WTC11 (cell line): ENCODE results near the gene C1QTNF12.

Experiments
- SMAD4 ChIP-seq: sonication (generic); formaldehyde crosslinking; IDR thresholded peaks from 2 replicates; pipeline ENCODE4 v1.8.0; 2022; ENCODE audit warnings: mild to moderate bottlenecking, missing genetic modification reagents
- ZNF396 ChIP-seq: fragments of 250-450 bp; sonication (Bioruptor Pico); IDR thresholded peaks from 2 replicates; pipeline ENCODE4 v1.8.0; 2021; ENCODE audit warnings: mild to moderate bottlenecking, moderate library complexity, borderline replicate concordance
- TF ChIP-seq, protein P1 (sequence below): sonication (generic); formaldehyde crosslinking; IDR thresholded peaks from 2 replicates; pipeline ENCODE4 v1.8.0; 2022; ENCODE audit warnings: missing genetic modification reagents
- TF ChIP-seq, protein P2 (sequence below): fragments of 200-600 bp; IDR thresholded peaks from 2 replicates; pipeline ENCODE4 v1.8.0; 2022; ENCODE audit warnings: antibody characterized with exemption

DNA sequence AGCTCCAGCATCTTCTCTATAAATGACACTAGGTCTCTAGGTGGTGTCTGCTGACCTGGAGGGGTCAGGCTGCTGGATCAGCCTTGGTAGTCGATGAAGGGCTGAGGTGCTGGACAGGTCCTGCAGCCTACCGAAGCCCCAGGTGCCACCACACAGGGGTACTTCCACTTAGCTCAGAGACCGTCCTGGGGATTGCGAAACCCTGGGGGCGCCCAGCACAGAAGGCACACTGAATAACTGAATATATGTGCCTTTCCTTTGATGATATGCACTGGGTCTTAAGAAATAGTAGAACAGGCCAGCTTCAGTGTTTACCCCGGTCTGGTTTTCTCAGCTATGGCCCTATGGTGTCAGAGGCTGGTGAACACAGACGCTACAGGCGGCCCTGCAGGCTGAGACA is 16.2 kb upstream of the C1QTNF12 start:
- TF ChIP-seq ZNF396 (CRISPR knock-in tag) (no peak), SMAD4 (CRISPR knock-in tag) (no peak)
- TF ChIP-seq, protein P1, sequence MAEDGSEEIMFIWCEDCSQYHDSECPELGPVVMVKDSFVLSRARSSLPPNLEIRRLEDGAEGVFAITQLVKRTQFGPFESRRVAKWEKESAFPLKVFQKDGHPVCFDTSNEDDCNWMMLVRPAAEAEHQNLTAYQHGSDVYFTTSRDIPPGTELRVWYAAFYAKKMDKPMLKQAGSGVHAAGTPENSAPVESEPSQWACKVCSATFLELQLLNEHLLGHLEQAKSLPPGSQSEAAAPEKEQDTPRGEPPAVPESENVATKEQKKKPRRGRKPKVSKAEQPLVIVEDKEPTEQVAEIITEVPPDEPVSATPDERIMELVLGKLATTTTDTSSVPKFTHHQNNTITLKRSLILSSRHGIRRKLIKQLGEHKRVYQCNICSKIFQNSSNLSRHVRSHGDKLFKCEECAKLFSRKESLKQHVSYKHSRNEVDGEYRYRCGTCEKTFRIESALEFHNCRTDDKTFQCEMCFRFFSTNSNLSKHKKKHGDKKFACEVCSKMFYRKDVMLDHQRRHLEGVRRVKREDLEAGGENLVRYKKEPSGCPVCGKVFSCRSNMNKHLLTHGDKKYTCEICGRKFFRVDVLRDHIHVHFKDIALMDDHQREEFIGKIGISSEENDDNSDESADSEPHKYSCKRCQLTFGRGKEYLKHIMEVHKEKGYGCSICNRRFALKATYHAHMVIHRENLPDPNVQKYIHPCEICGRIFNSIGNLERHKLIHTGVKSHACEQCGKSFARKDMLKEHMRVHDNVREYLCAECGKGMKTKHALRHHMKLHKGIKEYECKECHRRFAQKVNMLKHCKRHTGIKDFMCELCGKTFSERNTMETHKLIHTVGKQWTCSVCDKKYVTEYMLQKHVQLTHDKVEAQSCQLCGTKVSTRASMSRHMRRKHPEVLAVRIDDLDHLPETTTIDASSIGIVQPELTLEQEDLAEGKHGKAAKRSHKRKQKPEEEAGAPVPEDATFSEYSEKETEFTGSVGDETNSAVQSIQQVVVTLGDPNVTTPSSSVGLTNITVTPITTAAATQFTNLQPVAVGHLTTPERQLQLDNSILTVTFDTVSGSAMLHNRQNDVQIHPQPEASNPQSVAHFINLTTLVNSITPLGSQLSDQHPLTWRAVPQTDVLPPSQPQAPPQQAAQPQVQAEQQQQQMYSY: no peak
- TF ChIP-seq, protein P2, sequence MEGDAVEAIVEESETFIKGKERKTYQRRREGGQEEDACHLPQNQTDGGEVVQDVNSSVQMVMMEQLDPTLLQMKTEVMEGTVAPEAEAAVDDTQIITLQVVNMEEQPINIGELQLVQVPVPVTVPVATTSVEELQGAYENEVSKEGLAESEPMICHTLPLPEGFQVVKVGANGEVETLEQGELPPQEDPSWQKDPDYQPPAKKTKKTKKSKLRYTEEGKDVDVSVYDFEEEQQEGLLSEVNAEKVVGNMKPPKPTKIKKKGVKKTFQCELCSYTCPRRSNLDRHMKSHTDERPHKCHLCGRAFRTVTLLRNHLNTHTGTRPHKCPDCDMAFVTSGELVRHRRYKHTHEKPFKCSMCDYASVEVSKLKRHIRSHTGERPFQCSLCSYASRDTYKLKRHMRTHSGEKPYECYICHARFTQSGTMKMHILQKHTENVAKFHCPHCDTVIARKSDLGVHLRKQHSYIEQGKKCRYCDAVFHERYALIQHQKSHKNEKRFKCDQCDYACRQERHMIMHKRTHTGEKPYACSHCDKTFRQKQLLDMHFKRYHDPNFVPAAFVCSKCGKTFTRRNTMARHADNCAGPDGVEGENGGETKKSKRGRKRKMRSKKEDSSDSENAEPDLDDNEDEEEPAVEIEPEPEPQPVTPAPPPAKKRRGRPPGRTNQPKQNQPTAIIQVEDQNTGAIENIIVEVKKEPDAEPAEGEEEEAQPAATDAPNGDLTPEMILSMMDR: no peak
